Head of caudate nucleus (tissue), 42 donors: ENCODE data around the gene PAPSS1.
A peak's percentile ranks its signal among the peaks of the same experiment; 100 is the strongest.
"Not testable (repeated sequence)": the region's sequence is repeated elsewhere in the genome, so short reads cannot be mapped to it uniquely, and the experiment has no call there.

Experiments
- DNase-seq, 42 donors: peaks; one replicate each; pipeline versions ENCODE4 v3.0.0 to v3.0.0-alpha.2; 2020 to 2021; ENCODE audit warnings: mixed read lengths in 7 of 42
- intact Hi-C: fragments of 100-400 bp; cut with DNase I; formaldehyde crosslinking; loops from one replicate; pipeline ENCODE4 v1.15.0; 2022

Gene PAPSS1

DNA sequence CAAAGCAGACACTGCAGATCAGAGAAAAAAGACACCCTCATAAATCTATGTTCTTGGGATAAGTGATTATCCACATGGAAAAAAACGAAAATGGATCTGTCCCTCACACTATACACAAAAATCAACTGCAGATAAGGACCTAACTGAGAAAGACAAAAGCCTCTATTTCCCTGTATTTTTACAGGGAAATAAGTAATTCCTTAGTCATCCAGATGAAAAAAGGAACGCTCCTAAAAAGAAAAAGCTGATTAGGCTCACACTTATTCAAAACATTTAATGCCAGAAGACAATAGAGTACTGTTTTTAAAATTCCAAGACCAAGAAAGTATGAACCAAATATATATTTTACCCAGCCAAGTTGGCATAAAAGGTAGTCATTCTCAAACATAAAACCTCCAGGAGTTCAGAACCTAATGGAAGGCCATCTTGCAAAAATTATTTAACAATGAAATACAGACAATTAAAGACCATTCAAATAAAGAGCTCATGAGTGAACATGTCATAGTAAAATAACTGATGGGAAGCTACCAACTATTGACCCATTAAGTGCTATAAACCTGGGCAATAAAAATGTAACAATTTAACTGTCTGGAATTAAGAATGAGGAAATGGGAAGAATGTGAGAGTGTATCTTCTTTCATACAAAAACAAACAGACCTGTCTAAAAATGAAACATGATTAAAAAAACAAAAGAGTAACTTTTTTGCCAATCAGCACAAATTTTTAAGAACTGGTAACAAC, 20.4 kb downstream of the PAPSS1 start:
- DNase-seq, result no peak
- intact Hi-C loops, result no loop called here

DNA sequence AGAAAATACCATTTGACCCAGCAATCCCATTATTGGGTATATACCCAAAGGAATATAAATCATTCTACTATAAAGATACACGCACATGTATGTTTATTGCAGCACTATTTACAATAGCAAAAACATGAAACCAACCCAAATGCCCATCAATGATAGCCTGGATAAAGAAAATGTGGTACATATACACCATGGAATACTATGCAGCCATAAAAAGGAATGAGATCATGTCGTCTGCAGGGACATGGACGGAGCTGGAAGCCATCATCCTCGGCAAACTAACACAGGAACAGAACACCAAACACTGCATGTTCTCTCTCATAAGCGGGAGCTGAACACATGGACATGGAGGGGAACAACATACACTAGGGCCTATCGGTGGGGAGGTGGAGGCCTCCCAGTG, 23.8 kb downstream of the PAPSS1 start:
- DNase-seq, intact Hi-C loops: not testable (repeated sequence)

DNA sequence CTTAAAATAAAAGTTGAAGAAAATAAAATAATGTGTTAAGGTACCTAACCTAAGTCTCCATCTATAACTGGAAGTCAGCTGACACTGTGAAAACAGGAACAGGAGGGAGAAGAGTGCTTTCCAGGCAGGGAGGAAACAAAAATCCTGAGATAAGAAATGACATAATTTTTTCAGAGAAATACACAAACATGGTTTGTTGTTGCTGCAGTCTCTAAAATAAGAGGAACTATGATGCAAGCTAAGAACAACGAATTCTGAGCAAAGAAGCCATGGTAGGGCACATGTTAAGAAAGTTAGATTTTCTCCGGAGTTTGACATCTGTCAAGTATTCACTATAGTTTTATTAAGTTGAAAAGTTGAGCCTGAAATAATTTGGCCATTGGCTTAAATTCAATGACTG, 26.9 kb downstream of the PAPSS1 start:
- DNase-seq, result no peak
- intact Hi-C loops, result no loop called here

DNA sequence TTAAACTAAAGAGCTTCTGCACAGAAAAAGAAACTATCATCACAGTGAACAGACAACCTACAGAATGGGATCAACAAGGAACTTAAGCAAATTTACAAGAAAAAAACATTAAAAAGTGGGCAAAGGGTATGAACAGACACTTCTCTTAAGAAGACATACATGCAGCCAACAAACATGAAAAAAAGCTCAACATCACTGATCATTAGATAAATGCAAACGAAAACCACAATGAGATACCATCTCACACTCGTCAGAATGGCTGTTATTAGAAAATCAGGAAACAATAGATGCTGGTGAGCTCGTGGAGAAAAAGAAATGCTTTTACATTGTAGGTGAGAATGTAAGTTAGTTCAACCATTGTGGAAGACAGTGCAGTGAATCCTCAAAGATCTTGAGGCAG, 27.8 kb downstream of the PAPSS1 start:
- intact Hi-C loops, result no loop called here
- no peak for DNase-seq

DNA sequence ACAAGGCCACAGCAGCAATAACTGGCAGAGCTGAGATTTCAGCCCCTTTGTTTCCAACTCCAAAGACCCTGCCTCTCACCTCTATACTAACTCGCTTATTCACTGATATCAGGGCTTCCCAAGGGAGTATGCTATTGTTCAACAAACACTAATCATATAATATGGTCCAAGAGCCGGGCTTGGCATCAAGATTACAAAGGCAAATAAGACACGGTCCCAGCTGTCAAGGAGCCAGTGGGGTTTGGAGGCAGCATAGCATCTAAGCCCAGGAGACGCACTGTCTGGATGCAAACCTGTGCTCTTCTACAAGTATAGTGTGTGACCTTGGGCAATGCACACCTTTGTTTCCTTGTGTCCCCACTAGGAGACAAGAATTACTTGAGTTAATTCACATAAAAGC, 28.7 kb downstream of the PAPSS1 start:
- intact Hi-C loops, result no loop called here
- DNase-seq, result no peak

GRCh38 chr4:107689912-107690587, 30.0 kb downstream of the PAPSS1 start:
- intact Hi-C loops, result no loop called here
- DNase-seq, result peak in 2 of 42 donors; percentile 17 to 20

DNA sequence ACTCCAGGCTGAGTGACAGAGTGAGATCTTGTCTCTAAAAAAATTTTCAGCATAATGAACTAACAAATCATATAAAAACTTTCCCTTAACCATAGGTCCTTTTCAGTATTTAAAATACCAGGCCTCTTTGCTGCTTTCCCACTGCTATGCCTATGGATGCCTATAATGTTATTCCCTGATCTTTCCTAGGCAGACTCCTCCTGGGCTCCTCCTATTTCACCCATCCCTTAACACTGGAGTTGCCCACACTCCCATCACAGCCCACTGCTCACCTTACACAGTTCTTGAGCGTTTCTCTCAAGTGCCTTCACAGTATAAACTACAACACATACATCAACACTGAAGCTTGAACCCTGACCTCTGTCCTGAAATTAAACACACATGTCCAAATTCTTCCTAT, 31.6 kb downstream of the PAPSS1 start:
- intact Hi-C loops, result no loop called here
- DNase-seq, result no peak

GRCh38 chr4:107685740-107686139, 34.3 kb downstream of the PAPSS1 start:
- DNase-seq, result no peak
- intact Hi-C loops, result no loop called here

DNA sequence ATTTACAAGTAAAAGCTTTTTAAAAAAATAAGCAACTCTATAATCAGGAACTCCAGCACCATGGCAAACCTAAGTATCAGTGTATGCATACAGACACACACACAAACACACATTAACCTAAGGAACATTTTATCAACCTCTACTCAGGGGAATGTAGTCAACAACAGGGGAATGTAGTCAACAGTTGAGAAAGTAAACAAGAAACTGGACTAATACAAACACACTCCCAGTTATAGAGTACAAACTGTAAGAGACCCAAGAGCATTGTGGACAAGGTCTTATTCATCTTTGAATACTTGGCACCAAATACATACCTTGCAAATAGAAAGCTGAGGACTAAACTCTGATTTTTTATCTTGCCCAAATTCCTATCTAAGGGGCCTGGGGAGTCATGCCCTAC, 36.2 kb downstream of the PAPSS1 start:
- no peak for DNase-seq
- intact Hi-C loops, result no loop called here

- intact Hi-C loops, result no loop called here
- no peak for DNase-seq
Measured at GRCh38 chr4:107682306-107682705, 37.7 kb downstream of the PAPSS1 start.

DNA sequence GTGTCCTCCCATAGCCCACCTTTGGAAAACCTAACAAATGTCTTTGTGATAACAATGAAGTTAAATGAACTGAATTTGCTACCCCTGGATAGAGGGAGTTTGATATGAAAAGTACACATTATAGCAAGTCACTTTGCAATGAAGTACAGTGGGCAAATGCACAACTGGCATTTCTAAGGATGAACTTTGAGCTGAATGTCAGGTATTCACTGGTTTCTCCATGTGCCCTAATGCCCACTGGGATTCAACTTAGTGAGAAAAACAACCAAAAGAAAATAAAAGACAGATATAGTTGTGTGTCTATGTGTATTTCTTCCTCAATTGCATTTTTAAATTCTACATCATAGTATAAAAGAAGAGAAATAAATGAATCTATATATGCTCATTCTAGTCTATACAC, 51.0 kb downstream of the PAPSS1 start:
- no peak for DNase-seq
- intact Hi-C loops, result loop anchor here (10.0 kb wide), 1 partner anchor 634 kb away; the partner anchor contains the start of gene DKK2

- intact Hi-C loops, result loop anchor here (10.0 kb wide), 1 partner anchor 631 kb away; the partner anchor contains the start of gene DKK2
- no peak for DNase-seq
Measured at GRCh38 chr4:107666134-107666533, 53.9 kb downstream of the PAPSS1 start.

DNA sequence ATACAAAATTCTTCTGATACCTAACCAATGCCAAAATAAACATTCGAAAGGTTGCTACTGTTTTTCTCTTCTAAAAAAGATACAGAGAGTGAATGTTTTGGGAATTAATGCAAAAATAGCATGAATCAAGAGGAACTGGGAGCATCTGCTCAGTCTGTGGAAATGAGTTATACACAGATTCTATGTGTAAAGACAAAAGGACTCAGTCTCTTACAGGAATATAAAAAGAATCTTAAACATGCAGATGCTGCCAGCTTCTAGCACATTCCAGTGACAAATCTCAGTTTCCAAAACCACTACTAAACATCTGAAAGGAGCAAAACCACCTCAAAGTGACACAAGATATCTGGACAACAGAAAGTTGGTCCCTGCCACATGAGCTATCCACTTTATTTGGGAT, 55.0 kb downstream of the PAPSS1 start:
- intact Hi-C loops, result loop anchor here (10.0 kb wide), 1 partner anchor 630 kb away; the partner anchor contains the start of gene DKK2
- no peak for DNase-seq

GRCh38 chr4:107658400-107659336, 61.4 kb downstream of the PAPSS1 start:
- intact Hi-C loops, result no loop called here
- no peak for DNase-seq

GRCh38 chr4:107655289-107655688, 64.7 kb downstream of the PAPSS1 start:
- intact Hi-C loops, result no loop called here
- no peak for DNase-seq

DNA sequence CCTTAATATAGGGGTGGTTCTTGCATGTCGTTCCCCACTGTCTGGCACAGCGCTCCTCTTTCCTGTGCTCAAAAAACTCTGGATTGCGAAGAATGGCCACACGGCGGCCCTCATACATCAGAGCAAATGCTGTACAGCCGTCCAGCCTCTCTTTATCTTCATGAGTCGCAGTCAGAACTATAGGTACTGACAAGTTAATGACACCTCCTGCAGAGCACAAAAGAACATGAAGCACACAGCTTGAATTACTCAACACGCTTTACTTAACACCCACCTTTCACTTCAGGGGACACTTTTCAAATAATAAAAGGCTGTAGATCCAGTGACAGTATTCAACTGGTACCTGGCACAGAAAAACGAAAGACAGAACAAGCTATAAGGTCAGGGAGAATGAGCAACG, 65.3 kb downstream of the PAPSS1 start:
- peak in 30 of 42 donors; percentile 6 to 67 (median 38) for DNase-seq
- intact Hi-C loops, result no loop called here

- DNase-seq, intact Hi-C loops: not testable (repeated sequence)
Measured at GRCh38 chr4:107651408-107651807, 68.6 kb downstream of the PAPSS1 start.

- DNase-seq, result no peak
- intact Hi-C loops, result no loop called here
Measured at GRCh38 chr4:107650251-107650650, 69.8 kb downstream of the PAPSS1 start.

GRCh38 chr4:107648178-107648991, 71.6 kb downstream of the PAPSS1 start:
- intact Hi-C loops, result no loop called here
- DNase-seq, result peak in 7 of 42 donors; percentile 25 to 50 (median 27)
